HepG2 (cell line): Measurements from ENCODE around the gene MYD88. TPM values are rescaled to one million over a fixed set of nuclear protein-coding genes. Genes with fewer than 3 reads are reported as not detected.

Source experiments
- FOXC1 ChIP-seq: sonication (generic); formaldehyde crosslinking; IDR thresholded peaks from 2 replicates; pipeline ENCODE4 v1.8.0; 2022; ENCODE audit warnings: mild to moderate bottlenecking, missing genetic modification reagents, borderline replicate concordance
- FOXK1 ChIP-seq: sonication (generic); formaldehyde crosslinking; IDR thresholded peaks from 2 replicates; pipeline ENCODE4 v1.4.0; 2020; ENCODE audit warnings: low read depth, missing genetic modification reagents, borderline replicate concordance
- GATAD2A ChIP-seq: IDR thresholded peaks from 2 replicates; pipeline ENCODE4 v1.6.1; 2016
- MXD3 ChIP-seq: IDR thresholded peaks from 2 replicates; pipeline ENCODE4 v1.6.1; 2016; ENCODE audit warnings: mild to moderate bottlenecking, missing biosample characterization, missing genetic modification reagents
- NR2F1 ChIP-seq, 2 experiments: fragments of 450-650 bp in 1 of 2; formaldehyde crosslinking in 1 of 2; IDR thresholded peaks; 2 replicates each; pipeline versions ENCODE4 v1.5.0 to v1.6.1; 2016 to 2020; ENCODE audit warnings: mild to moderate bottlenecking in 1 of 2, missing compliant biosample characterization in 1 of 2, missing genetic modification reagents in 1 of 2, moderate library complexity in 1 of 2
- RFX1 ChIP-seq: fragments of 450-650 bp; IDR thresholded peaks from 2 replicates; pipeline ENCODE4 v1.6.1; 2017
- RORA ChIP-seq: sonication (generic); formaldehyde crosslinking; IDR thresholded peaks from 2 replicates; pipeline ENCODE4 v1.5.0; 2020; ENCODE audit warnings: mild to moderate bottlenecking, missing genetic modification reagents, moderate library complexity
- SRSF1 ChIP-seq: fragments of 200-400 bp; formaldehyde crosslinking; optimal IDR thresholded peaks from 2 replicates; pipeline ENCODE3; 2017; ENCODE audit warnings: mild to moderate bottlenecking, low read depth, low read length, moderate library complexity
- TARDBP ChIP-seq: sonication (generic); formaldehyde crosslinking; IDR thresholded peaks from 2 replicates; pipeline ENCODE4 v1.8.0; 2022; ENCODE audit warnings: mild to moderate bottlenecking, missing genetic modification reagents
- XRCC5 ChIP-seq: fragments of 200-400 bp; formaldehyde crosslinking; optimal IDR thresholded peaks from 2 replicates; pipeline ENCODE3; 2017; ENCODE audit warnings: mild to moderate bottlenecking, low read length
- ZGPAT ChIP-seq: IDR thresholded peaks from 2 replicates; pipeline ENCODE4 v1.6.1; 2016; ENCODE audit warnings: mild to moderate bottlenecking
- ZNF589 ChIP-seq: sonication (generic); formaldehyde crosslinking; conservative IDR thresholded peaks from 2 replicates; pipeline ENCODE4 v1.8.0; 2022; ENCODE audit warnings: mild to moderate bottlenecking, moderate library complexity, missing genetic modification reagents
- polyA plus RNA-seq, 8 experiments: library from polyadenylated mRNA; depleted of rRNA in 3 of 8; stranded (reverse) in 7 of 8; unstranded in 1 of 8; fragments of >200 nt; fragmentation: Illumina TruSeq in 4 of 8; extraction: Trizol in 4 of 8; gene quantifications; 2 replicates each; pipeline versions ENCODE4 v1.2.1 to v1.2.3, GENCODE V29; 2011 to 2016; ENCODE audit warnings: low read depth in 4 of 8, missing spikeins in 1 of 8, mixed read lengths in 1 of 8; ENCODE audit not compliant: insufficient read depth in 1 of 8
- total RNA-seq, 5 experiments: library from RNA; depleted of rRNA; stranded (reverse); fragments of >200 nt; fragmentation: Illumina TruSeq; extraction: Trizol; gene quantifications; 2 replicates each; pipeline ENCODE4 v1.2.3, GENCODE V29; 2016; ENCODE audit warnings: low read depth in 1 of 5
- TF ChIP-seq, protein P1 (sequence below): sonication (generic); formaldehyde crosslinking; IDR thresholded peaks from 2 replicates; pipeline ENCODE4 v1.4.0; 2020; ENCODE audit warnings: mild to moderate bottlenecking, missing genetic modification reagents, borderline replicate concordance
- TF ChIP-seq, protein P2 (sequence below): sonication (generic); formaldehyde crosslinking; IDR thresholded peaks from 2 replicates; pipeline ENCODE4 v1.5.1; 2020; ENCODE audit warnings: mild to moderate bottlenecking, missing genetic modification reagents, moderate library complexity
- TF ChIP-seq, protein P3 (sequence below): sonication (generic); formaldehyde crosslinking; IDR thresholded peaks from 2 replicates; pipeline ENCODE4 v1.5.1; 2020; ENCODE audit warnings: mild to moderate bottlenecking, moderate library complexity, missing genetic modification reagents

MYD88 gene
- total and polyA plus RNA-seq, 2 of the 13 experiments (the other 11 are each of a cell fraction or from before 2014, with no cell fraction given) = 7.6 to 32.7 TPM

- TF ChIP-seq ZGPAT (CRISPR knock-in tag) (peak; percentile 49), GATAD2A (CRISPR knock-in tag) (peak; percentile 40; the same call in 1 of the 2 replicates), ZNF589 (CRISPR knock-in tag) (no peak), RORA (no peak), RFX1 (no peak; the same call in 1 of the 2 replicates), SRSF1 (no peak), XRCC5 (peak; percentile 17), FOXC1 (peak; percentile 72; the same call in 1 of the 2 replicates), NR2F1 (CRISPR knock-in tag; IDR thresholded peaks at IDR 0.05) (no peak), FOXK1 (0 out of 2 replicates have a peak, but pooled peaks have one; percentile 11), TARDBP (no peak; the same call in 1 of the 2 replicates), MXD3 (CRISPR knock-in tag) (no peak)
- TF ChIP-seq, protein P1, sequence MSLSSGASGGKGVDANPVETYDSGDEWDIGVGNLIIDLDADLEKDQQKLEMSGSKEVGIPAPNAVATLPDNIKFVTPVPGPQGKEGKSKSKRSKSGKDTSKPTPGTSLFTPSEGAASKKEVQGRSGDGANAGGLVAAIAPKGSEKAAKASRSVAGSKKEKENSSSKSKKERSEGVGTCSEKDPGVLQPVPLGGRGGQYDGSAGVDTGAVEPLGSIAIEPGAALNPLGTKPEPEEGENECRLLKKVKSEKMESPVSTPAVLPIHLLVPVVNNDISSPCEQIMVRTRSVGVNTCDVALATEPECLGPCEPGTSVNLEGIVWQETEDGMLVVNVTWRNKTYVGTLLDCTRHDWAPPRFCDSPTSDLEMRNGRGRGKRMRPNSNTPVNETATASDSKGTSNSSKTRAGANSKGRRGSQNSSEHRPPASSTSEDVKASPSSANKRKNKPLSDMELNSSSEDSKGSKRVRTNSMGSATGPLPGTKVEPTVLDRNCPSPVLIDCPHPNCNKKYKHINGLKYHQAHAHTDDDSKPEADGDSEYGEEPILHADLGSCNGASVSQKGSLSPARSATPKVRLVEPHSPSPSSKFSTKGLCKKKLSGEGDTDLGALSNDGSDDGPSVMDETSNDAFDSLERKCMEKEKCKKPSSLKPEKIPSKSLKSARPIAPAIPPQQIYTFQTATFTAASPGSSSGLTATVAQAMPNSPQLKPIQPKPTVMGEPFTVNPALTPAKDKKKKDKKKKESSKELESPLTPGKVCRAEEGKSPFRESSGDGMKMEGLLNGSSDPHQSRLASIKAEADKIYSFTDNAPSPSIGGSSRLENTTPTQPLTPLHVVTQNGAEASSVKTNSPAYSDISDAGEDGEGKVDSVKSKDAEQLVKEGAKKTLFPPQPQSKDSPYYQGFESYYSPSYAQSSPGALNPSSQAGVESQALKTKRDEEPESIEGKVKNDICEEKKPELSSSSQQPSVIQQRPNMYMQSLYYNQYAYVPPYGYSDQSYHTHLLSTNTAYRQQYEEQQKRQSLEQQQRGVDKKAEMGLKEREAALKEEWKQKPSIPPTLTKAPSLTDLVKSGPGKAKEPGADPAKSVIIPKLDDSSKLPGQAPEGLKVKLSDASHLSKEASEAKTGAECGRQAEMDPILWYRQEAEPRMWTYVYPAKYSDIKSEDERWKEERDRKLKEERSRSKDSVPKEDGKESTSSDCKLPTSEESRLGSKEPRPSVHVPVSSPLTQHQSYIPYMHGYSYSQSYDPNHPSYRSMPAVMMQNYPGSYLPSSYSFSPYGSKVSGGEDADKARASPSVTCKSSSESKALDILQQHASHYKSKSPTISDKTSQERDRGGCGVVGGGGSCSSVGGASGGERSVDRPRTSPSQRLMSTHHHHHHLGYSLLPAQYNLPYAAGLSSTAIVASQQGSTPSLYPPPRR (CRISPR knock-in tag) = no peak
- TF ChIP-seq, protein P2, sequence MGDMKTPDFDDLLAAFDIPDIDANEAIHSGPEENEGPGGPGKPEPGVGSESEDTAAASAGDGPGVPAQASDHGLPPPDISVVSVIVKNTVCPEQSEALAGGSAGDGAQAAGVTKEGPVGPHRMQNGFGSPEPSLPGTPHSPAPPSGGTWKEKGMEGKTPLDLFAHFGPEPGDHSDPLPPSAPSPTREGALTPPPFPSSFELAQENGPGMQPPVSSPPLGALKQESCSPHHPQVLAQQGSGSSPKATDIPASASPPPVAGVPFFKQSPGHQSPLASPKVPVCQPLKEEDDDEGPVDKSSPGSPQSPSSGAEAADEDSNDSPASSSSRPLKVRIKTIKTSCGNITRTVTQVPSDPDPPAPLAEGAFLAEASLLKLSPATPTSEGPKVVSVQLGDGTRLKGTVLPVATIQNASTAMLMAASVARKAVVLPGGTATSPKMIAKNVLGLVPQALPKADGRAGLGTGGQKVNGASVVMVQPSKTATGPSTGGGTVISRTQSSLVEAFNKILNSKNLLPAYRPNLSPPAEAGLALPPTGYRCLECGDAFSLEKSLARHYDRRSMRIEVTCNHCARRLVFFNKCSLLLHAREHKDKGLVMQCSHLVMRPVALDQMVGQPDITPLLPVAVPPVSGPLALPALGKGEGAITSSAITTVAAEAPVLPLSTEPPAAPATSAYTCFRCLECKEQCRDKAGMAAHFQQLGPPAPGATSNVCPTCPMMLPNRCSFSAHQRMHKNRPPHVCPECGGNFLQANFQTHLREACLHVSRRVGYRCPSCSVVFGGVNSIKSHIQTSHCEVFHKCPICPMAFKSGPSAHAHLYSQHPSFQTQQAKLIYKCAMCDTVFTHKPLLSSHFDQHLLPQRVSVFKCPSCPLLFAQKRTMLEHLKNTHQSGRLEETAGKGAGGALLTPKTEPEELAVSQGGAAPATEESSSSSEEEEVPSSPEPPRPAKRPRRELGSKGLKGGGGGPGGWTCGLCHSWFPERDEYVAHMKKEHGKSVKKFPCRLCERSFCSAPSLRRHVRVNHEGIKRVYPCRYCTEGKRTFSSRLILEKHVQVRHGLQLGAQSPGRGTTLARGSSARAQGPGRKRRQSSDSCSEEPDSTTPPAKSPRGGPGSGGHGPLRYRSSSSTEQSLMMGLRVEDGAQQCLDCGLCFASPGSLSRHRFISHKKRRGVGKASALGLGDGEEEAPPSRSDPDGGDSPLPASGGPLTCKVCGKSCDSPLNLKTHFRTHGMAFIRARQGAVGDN (CRISPR knock-in tag) = peak; percentile 82
- TF ChIP-seq, protein P3, sequence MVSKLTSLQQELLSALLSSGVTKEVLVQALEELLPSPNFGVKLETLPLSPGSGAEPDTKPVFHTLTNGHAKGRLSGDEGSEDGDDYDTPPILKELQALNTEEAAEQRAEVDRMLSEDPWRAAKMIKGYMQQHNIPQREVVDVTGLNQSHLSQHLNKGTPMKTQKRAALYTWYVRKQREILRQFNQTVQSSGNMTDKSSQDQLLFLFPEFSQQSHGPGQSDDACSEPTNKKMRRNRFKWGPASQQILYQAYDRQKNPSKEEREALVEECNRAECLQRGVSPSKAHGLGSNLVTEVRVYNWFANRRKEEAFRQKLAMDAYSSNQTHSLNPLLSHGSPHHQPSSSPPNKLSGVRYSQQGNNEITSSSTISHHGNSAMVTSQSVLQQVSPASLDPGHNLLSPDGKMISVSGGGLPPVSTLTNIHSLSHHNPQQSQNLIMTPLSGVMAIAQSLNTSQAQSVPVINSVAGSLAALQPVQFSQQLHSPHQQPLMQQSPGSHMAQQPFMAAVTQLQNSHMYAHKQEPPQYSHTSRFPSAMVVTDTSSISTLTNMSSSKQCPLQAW (CRISPR knock-in tag) = peak; percentile 82; the same call in 1 of the 2 replicates
Measured at GRCh38 chr3:38136777-38137614, 1.5 kb upstream of the MYD88 start, which contains the start of gene ACAA1 (continued).
